ENCODE measurements around the gene MYO1H.
A peak's percentile ranks its signal among the peaks of the same experiment; 100 is the strongest.
"Not testable (repeated sequence)": the region's sequence is repeated elsewhere in the genome, so short reads cannot be mapped to it uniquely, and the experiment has no call there.

MYO1H gene

GRCh38 chr12:109347589-109347988, at the start of gene MYO1H:
TSS of gene MYO1H (plus strand) at chr12:109347900. CDS start at chr12:109347961, 61 bp downstream.
- DNase-seq = no peak

GRCh38 chr12:109299849-109300248, 47.9 kb upstream of the MYO1H start:
- DNase-seq = no peak

GRCh38 chr12:109301643-109302168, 46.0 kb upstream of the MYO1H start:
- DNase-seq = no peak

GRCh38 chr12:109302358-109302757, 45.3 kb upstream of the MYO1H start:
- DNase-seq = peak; percentile 5

GRCh38 chr12:109302770-109303169, 44.9 kb upstream of the MYO1H start:
- DNase-seq = no peak

- peak; percentile 60 for DNase-seq
Observed at GRCh38 chr12:109304485-109304884, 43.2 kb upstream of the MYO1H start.

GRCh38 chr12:109305547-109305946, 42.2 kb upstream of the MYO1H start:
- DNase-seq = no peak

GRCh38 chr12:109307051-109307450, 40.6 kb upstream of the MYO1H start:
- DNase-seq = no peak

GRCh38 chr12:109308534-109309380, 38.9 kb upstream of the MYO1H start, which contains the start of gene FOXN4:
TSS of gene FOXN4 (minus strand) at chr12:109309284. CDS start at chr12:109308321, 963 bp downstream.
- DNase-seq = no peak

GRCh38 chr12:109309381-109310246, 38.1 kb upstream of the MYO1H start:
- peak; percentile 16 for DNase-seq

GRCh38 chr12:109310247-109311125, 37.2 kb upstream of the MYO1H start:
- DNase-seq = peak; percentile 95

GRCh38 chr12:109321294-109321693, 26.4 kb upstream of the MYO1H start:
- DNase-seq = not testable (repeated sequence)

- DNase-seq = no peak
Observed at GRCh38 chr12:109329003-109329402, 18.7 kb upstream of the MYO1H start.

GRCh38 chr12:109329686-109330085, 18.0 kb upstream of the MYO1H start:
- no peak for DNase-seq

GRCh38 chr12:109330282-109331230, 17.1 kb upstream of the MYO1H start:
- no peak for DNase-seq

GRCh38 chr12:109331301-109331952, 16.3 kb upstream of the MYO1H start:
- DNase-seq = no peak

GRCh38 chr12:109334887-109335286, 12.8 kb upstream of the MYO1H start:
- DNase-seq = no peak

- DNase-seq = no peak
Observed at GRCh38 chr12:109336593-109336992, 11.1 kb upstream of the MYO1H start.

GRCh38 chr12:109343677-109344076, 4.0 kb upstream of the MYO1H start:
- DNase-seq = no peak

GRCh38 chr12:109345428-109345827, 2.3 kb upstream of the MYO1H start:
- no peak for DNase-seq

- no peak for DNase-seq
Observed at GRCh38 chr12:109346920-109347319, 780 bp upstream of the MYO1H start.
